B cell (primary cell): ENCODE results near the gene ATPAF2. TPM values are rescaled to one million over a fixed set of nuclear protein-coding genes. Genes with fewer than 3 reads are reported as not detected.
A peak's percentile ranks its signal among the peaks of the same experiment; 100 is the strongest.

ENCODE experiments used
- ATAC-seq: fragments of 200-7000 bp; cut with Tn5 transposase; one replicate; pipeline ENCODE4 v1.10.0; 2021; ENCODE audit warnings: low read depth, mild to moderate bottlenecking, moderate number of reproducible peaks, moderate library complexity
- CTCF ChIA-PET: fragments of 350-600 bp; sonication (Branson Sonifier 250); formaldehyde crosslinking; loops from one replicate; lab custom pipeline; 2021; ENCODE audit warnings: antibody characterized with exemption, inconsistent platforms; lab: Charles Lee
- POLR2A ChIA-PET: fragments of 350-600 bp; sonication (Branson Sonifier 250); formaldehyde crosslinking; loops from one replicate; lab custom pipeline; 2021; ENCODE audit warnings: antibody characterized with exemption; lab: Charles Lee
- DNase-seq: peaks from one replicate; pipeline ENCODE4 v3.0.0; 2013
- H2AFZ ChIP-seq: 2 replicates; pipeline ENCODE4 v1.6.1; 2012; ENCODE audit warnings: mild to moderate bottlenecking, low read depth, low read length; ENCODE audit not compliant: insufficient read depth, poor library complexity, severe bottlenecking
- H3K27ac ChIP-seq, 2 donors: 1 replicate in 1 of 2; 2 replicates in 1 of 2; pipeline ENCODE4 v1.5.1; 2012 to 2013; ENCODE audit warnings: low read length in 2 of 2, mild to moderate bottlenecking in 2 of 2, moderate library complexity in 1 of 2
- H3K27me3 ChIP-seq, 4 experiments: fragments of 200-600 bp in 1 of 4; sonication (generic) in 1 of 4; replicated peaks in 1 of 4; 1 replicate in 2 of 4; 2 replicates in 2 of 4; pipeline versions ENCODE4 v1.6.1 to v1.7.0; 2013 to 2016; ENCODE audit warnings: low read length in 3 of 4, mild to moderate bottlenecking in 2 of 4, mixed read lengths in 1 of 4, moderate library complexity in 1 of 4; ENCODE audit not compliant: insufficient read depth in 4 of 4, control insufficient read depth in 3 of 4; ENCODE audit errors: control extremely low read depth in 1 of 4
- H3K36me3 ChIP-seq, 2 experiments: replicated peaks in 1 of 2; 1 replicate in 1 of 2; 2 replicates in 1 of 2; pipeline versions ENCODE4 v1.6.1 to v1.7.1; 2013; ENCODE audit warnings: low read length in 1 of 2; ENCODE audit not compliant: insufficient read depth in 2 of 2, control insufficient read depth in 1 of 2; ENCODE audit errors: control extremely low read depth in 1 of 2, extremely low read depth in 1 of 2
- H3K4me1 ChIP-seq, 2 donors: fragments of 200-600 bp in 1 of 2; sonication (generic) in 1 of 2; 1 replicate in 1 of 2; 2 replicates in 1 of 2; pipeline versions ENCODE4 v1.5.1 to v1.6.1; 2013 to 2017; ENCODE audit warnings: low read length in 2 of 2; ENCODE audit not compliant: control insufficient read depth in 2 of 2, insufficient read depth in 2 of 2
- H3K4me2 ChIP-seq: replicated peaks from 2 replicates; pipeline ENCODE3; 2012; ENCODE audit warnings: mild to moderate bottlenecking, low read depth, low read length; ENCODE audit not compliant: poor library complexity, severe bottlenecking
- H3K4me3 ChIP-seq, 5 experiments: fragments of 200-600 bp in 1 of 5; sonication (generic) in 1 of 5; 1 replicate in 3 of 5; 2 replicates in 2 of 5; pipeline versions ENCODE4 v1.5.1 to v1.7.0; 2011 to 2016; ENCODE audit warnings: low read length in 4 of 5, mild to moderate bottlenecking in 4 of 5, low read depth in 2 of 5, control low read depth in 1 of 5, moderate library complexity in 1 of 5; ENCODE audit not compliant: insufficient read depth in 1 of 5; ENCODE audit errors: control extremely low read depth in 1 of 5, extremely low read depth in 1 of 5
- H3K79me2 ChIP-seq: fragments of 200-600 bp; sonication (generic); one replicate; pipeline ENCODE4 v1.6.0; 2016; ENCODE audit warnings: low read length; ENCODE audit not compliant: control insufficient read depth, insufficient read depth
- H3K9ac ChIP-seq: fragments of 200-600 bp; sonication (generic); 2 replicates; pipeline ENCODE4 v1.6.1; 2017; ENCODE audit warnings: mild to moderate bottlenecking, low read length, moderate library complexity
- H3K9me3 ChIP-seq, 3 donors: one replicate each; pipeline versions ENCODE4 v1.6.1 to v1.7.1; 2013; ENCODE audit warnings: low read length in 2 of 3; ENCODE audit not compliant: control insufficient read depth in 2 of 3, insufficient read depth in 1 of 3; ENCODE audit errors: control extremely low read depth in 1 of 3
- H4K20me1 ChIP-seq: 2 replicates; pipeline ENCODE4 v1.6.0; 2012; ENCODE audit warnings: mild to moderate bottlenecking, low read length; ENCODE audit not compliant: insufficient read depth, control insufficient read depth, poor library complexity, severe bottlenecking
- H3K27ac Mint-ChIP-seq: one replicate; pipeline ENCODE4 v1.8.0; 2021; ENCODE audit warnings: mixed read lengths
- H3K27me3 Mint-ChIP-seq: one replicate; pipeline ENCODE4 v1.8.0; 2021; ENCODE audit warnings: mixed read lengths
- H3K4me1 Mint-ChIP-seq: one replicate; pipeline ENCODE4 v1.8.0; 2021; ENCODE audit warnings: mixed read lengths
- H3K4me3 Mint-ChIP-seq: one replicate; pipeline ENCODE4 v1.8.0; 2021; ENCODE audit warnings: mixed read lengths
- H3K9me3 Mint-ChIP-seq: one replicate; pipeline ENCODE4 v1.8.0; 2022; ENCODE audit warnings: mixed read lengths; ENCODE audit not compliant: insufficient read depth
- CTCF ChIP-seq: fragments of 200-600 bp; IDR thresholded peaks from one replicate; pipeline ENCODE4 v1.8.0; 2022; ENCODE audit warnings: antibody characterized with exemption, mild to moderate bottlenecking
- EZH2 ChIP-seq: IDR thresholded peaks from 2 replicates; pipeline ENCODE4 v1.6.1; 2012; ENCODE audit warnings: borderline replicate concordance, low read depth, mild to moderate bottlenecking, moderate library complexity, low read length; ENCODE audit not compliant: insufficient read depth, poor library complexity, severe bottlenecking
- WGBS: methylation state at CpG from one replicate; pipeline ENCODE4 v1.1.5; 2013; ENCODE audit warnings: missing lambda C conversion rate; ENCODE audit not compliant: insufficient coverage; 5-methylcytosine and 5-hydroxymethylcytosine counted together
- intact Hi-C: fragments of 100-400 bp; cut with micrococcal nuclease; formaldehyde crosslinking; loops from one replicate; pipeline ENCODE4 v1.10.0; 2022
- polyA plus RNA-seq: library from polyadenylated mRNA; depleted of rRNA; stranded (reverse); fragments of >200 nt; gene quantifications from 2 replicates; pipeline ENCODE4 v1.2.3, GENCODE V29; 2012
- total RNA-seq, 2 donors: library from RNA; stranded (reverse); fragments of 120-200 nt in 1 of 2; gene quantifications; 1 replicate in 1 of 2; 2 replicates in 1 of 2; pipeline versions ENCODE4 v1.2.3 to v1.2.4, GENCODE V29; 2013 to 2022

Gene ATPAF2
- total and polyA plus RNA-seq, 2 donors (not counting 1 experiment from before 2014, with no cell fraction given) = 60.5 to 73.5 TPM

- no peak overlapping the region for H3K4me2 ChIP-seq
Measured at GRCh38 chr17:18042983-18043382, 4.0 kb upstream of the ATPAF2 start.

GRCh38 chr17:18041776-18042175 lies 2.8 kb upstream of the ATPAF2 start:
- H3K9me3 Mint-ChIP-seq = no peaks in the 10 kb centered on the region
- ChIA-PET POLR2A (no interaction called here), CTCF (interaction anchor here (0.5 kb wide), 1 partner anchor 281 kb away, joined by 3 read pairs; no protein-coding TSS in a partner anchor)
- peaks cover 50% of the 10 kb centered on the region for H3K4me1 Mint-ChIP-seq
- Histone ChIP-seq H3K9me3 (no peaks in the 10 kb centered on the region), H3K27me3 (no peaks in the 10 kb centered on the region), H3K4me2 (no peak overlapping the region), H3K79me2 (peaks cover 64% of the 10 kb centered on the region), H3K36me3 (no peaks in the 10 kb centered on the region), H3K27ac (no peak overlapping the region), H2AFZ (no peak overlapping the region), H3K4me3 (no peak overlapping the region), H3K9ac (no peak overlapping the region), H3K4me1 (peaks cover 25 to 36% of the 10 kb centered on the region in 2 donors), H4K20me1 (peaks cover 23% of the 10 kb centered on the region)
- H3K27me3 Mint-ChIP-seq = no peaks in the 10 kb centered on the region
- H3K4me3 Mint-ChIP-seq = peak overlapping the region; percentile 89
- intact Hi-C loops = no loop called here
- WGBS = no CpG with 5 or more reads among the region's 1 CpG
- H3K27ac Mint-ChIP-seq = peak overlapping the region; percentile 32
- DNase-seq (no peak), ATAC-seq (no peak)
- no peak for TF ChIP-seq EZH2
- TF ChIP-seq CTCF = no peak

More at GRCh38 chr17:18042983-18043382, 4.0 kb upstream of the ATPAF2 start:
- Histone ChIP-seq H3K9me3 (no peaks in the 10 kb centered on the region), H3K9ac (no peak overlapping the region), H3K4me3 (no peak overlapping the region), H3K27me3 (no peaks in the 10 kb centered on the region), H3K4me1 (peaks cover 14 to 24% of the 10 kb centered on the region in 2 donors), H4K20me1 (peaks cover 19% of the 10 kb centered on the region), H3K27ac (no peak overlapping the region), H3K36me3 (peaks cover 0 to 5% of the 10 kb centered on the region in 2 experiments), H3K79me2 (peaks cover 52% of the 10 kb centered on the region), H2AFZ (no peak overlapping the region)
- TF ChIP-seq EZH2 (no peak), CTCF (no peak)
- CTCF ChIA-PET = interaction anchor here (0.6 to 0.9 kb wide), 2 partner anchors 8 to 9 kb away, joined by 3 read pairs; no protein-coding TSS in a partner anchor
- Mint-ChIP-seq H3K27ac (no peak overlapping the region), H3K27me3 (no peaks in the 10 kb centered on the region), H3K4me1 (peaks cover 39% of the 10 kb centered on the region), H3K9me3 (no peaks in the 10 kb centered on the region), H3K4me3 (no peak overlapping the region)
- POLR2A ChIA-PET = no interaction called here
- no peak for DNase-seq
- ATAC-seq = no peak
- intact Hi-C loops = no loop called here
- WGBS = 95% methylated on average over 3 of the region's 8 CpGs
